OCI-LY1 (cell line): ENCODE data around the gene NEMP1.

ENCODE experiments used
- H2AFZ ChIP-seq: fragments of 200-600 bp; sonication (generic), shearing (Covaris generic); 2 replicates; pipeline ENCODE4 v1.6.0; 2014; ENCODE audit warnings: antibody characterized with exemption, mild to moderate bottlenecking, low read length
- H3F3A ChIP-seq: fragments of 200-600 bp; sonication (generic), shearing (Covaris generic); 2 replicates; pipeline ENCODE4 v1.6.0; 2014; ENCODE audit warnings: mild to moderate bottlenecking, antibody characterized with exemption, low read length, moderate library complexity; ENCODE audit not compliant: insufficient read depth
- H3K27ac ChIP-seq: fragments of 200-600 bp; sonication (generic); 2 replicates; pipeline ENCODE4 v1.5.1; 2014; ENCODE audit warnings: low read length, mixed run types, mild to moderate bottlenecking, low read depth; ENCODE audit not compliant: poor library complexity, severe bottlenecking
- H3K27me3 ChIP-seq: fragments of 200-600 bp; sonication (generic); 2 replicates; pipeline ENCODE4 v1.6.0; 2014; ENCODE audit warnings: antibody characterized with exemption, mild to moderate bottlenecking, low read length, moderate library complexity; ENCODE audit not compliant: insufficient read depth
- H3K36me3 ChIP-seq: fragments of 200-600 bp; sonication (generic); 2 replicates; pipeline ENCODE4 v1.6.1; 2014; ENCODE audit warnings: mild to moderate bottlenecking, antibody characterized with exemption, low read length, moderate library complexity, mixed read lengths; ENCODE audit not compliant: insufficient read depth
- H3K4me1 ChIP-seq: fragments of 200-600 bp; sonication (generic); 2 replicates; pipeline ENCODE4 v1.5.1; 2014; ENCODE audit warnings: mild to moderate bottlenecking, low read length, moderate library complexity; ENCODE audit not compliant: insufficient read depth, severe bottlenecking
- H3K4me2 ChIP-seq: fragments of 200-600 bp; sonication (generic), shearing (Covaris generic); 2 replicates; pipeline ENCODE4 v1.6.1; 2014; ENCODE audit warnings: low read length
- H3K4me3 ChIP-seq: fragments of 200-600 bp; sonication (generic); 2 replicates; pipeline ENCODE4 v1.5.1; 2014; ENCODE audit warnings: low read length, low read depth, mild to moderate bottlenecking, mixed read lengths; ENCODE audit not compliant: poor library complexity, severe bottlenecking
- H3K79me2 ChIP-seq: fragments of 200-600 bp; shearing (Covaris generic); 2 replicates; pipeline ENCODE4 v1.6.1; 2016; ENCODE audit warnings: mixed run types, low read length, mixed read lengths; ENCODE audit not compliant: insufficient read depth
- H3K9ac ChIP-seq: fragments of 200-600 bp; sonication (generic), shearing (Covaris generic); 2 replicates; pipeline ENCODE4 v1.6.1; 2014; ENCODE audit warnings: mild to moderate bottlenecking, low read length, mixed read lengths
- H3K9me2 ChIP-seq: fragments of 200-600 bp; sonication (generic), shearing (Covaris generic); 2 replicates; pipeline ENCODE4 v1.6.1; 2014; ENCODE audit warnings: low read depth, mild to moderate bottlenecking, low read length, mixed read lengths
- H3K9me3 ChIP-seq: fragments of 200-600 bp; shearing (Covaris generic); 2 replicates; pipeline ENCODE4 v1.6.1; 2014; ENCODE audit warnings: low read length, mixed read lengths
- H4K20me1 ChIP-seq: fragments of 200-600 bp; sonication (generic), shearing (Covaris generic); 2 replicates; pipeline ENCODE4 v1.6.0; 2016; ENCODE audit warnings: mild to moderate bottlenecking, low read length; ENCODE audit not compliant: insufficient read depth
- EZH2 ChIP-seq: fragments of 200-600 bp; sonication (generic), shearing (Covaris generic); IDR thresholded peaks from 2 replicates; pipeline ENCODE4 v1.8.0; 2017; ENCODE audit warnings: borderline replicate concordance, mixed run types, mild to moderate bottlenecking, antibody characterized with exemption, low read length, moderate library complexity, mixed read lengths
- TF ChIP-seq, protein P1 (sequence below): fragments of 200-600 bp; sonication (generic), shearing (Covaris generic); IDR thresholded peaks from 2 replicates; pipeline ENCODE4 v1.5.1; 2017; ENCODE audit warnings: mild to moderate bottlenecking, antibody characterized with exemption, low read length, moderate library complexity, mixed read lengths

Gene NEMP1

DNA sequence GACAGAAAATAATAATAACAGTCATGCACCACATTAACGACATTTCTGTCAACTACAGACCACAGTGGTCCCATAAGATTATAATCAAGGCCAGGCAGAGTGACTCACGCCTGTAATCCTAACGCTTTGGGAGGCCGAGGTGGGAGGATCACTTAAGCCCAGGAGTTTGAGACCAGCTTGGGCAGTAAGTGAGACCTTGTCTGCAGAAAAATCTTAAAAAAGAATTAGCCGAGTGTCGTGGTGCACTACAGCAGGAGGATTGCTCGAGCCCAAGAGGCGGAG is 18.9 kb upstream of the NEMP1 start:
- no peaks in the 10 kb centered on the region for H3K9me2 ChIP-seq
- H4K20me1 ChIP-seq: no peaks in the 10 kb centered on the region
- no peaks in the 10 kb centered on the region for H3F3A ChIP-seq
- peaks cover 66% of the 10 kb centered on the region; the same call in 1 of the 2 replicates for H3K36me3 ChIP-seq
- H3K79me2 ChIP-seq: no peaks in the 10 kb centered on the region
- H3K4me1 ChIP-seq: peaks cover 14% of the 10 kb centered on the region
- no peak overlapping the region for H3K4me2 ChIP-seq
- H2AFZ ChIP-seq: no peak overlapping the region
- TF ChIP-seq, protein P1, sequence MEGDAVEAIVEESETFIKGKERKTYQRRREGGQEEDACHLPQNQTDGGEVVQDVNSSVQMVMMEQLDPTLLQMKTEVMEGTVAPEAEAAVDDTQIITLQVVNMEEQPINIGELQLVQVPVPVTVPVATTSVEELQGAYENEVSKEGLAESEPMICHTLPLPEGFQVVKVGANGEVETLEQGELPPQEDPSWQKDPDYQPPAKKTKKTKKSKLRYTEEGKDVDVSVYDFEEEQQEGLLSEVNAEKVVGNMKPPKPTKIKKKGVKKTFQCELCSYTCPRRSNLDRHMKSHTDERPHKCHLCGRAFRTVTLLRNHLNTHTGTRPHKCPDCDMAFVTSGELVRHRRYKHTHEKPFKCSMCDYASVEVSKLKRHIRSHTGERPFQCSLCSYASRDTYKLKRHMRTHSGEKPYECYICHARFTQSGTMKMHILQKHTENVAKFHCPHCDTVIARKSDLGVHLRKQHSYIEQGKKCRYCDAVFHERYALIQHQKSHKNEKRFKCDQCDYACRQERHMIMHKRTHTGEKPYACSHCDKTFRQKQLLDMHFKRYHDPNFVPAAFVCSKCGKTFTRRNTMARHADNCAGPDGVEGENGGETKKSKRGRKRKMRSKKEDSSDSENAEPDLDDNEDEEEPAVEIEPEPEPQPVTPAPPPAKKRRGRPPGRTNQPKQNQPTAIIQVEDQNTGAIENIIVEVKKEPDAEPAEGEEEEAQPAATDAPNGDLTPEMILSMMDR: no peak
- no peak for TF ChIP-seq EZH2
- no peak overlapping the region for H3K4me3 ChIP-seq
- no peak overlapping the region for H3K9ac ChIP-seq
- no peak overlapping the region for H3K27ac ChIP-seq
- no peaks in the 10 kb centered on the region for H3K9me3 ChIP-seq
- H3K27me3 ChIP-seq: no peaks in the 10 kb centered on the region

DNA sequence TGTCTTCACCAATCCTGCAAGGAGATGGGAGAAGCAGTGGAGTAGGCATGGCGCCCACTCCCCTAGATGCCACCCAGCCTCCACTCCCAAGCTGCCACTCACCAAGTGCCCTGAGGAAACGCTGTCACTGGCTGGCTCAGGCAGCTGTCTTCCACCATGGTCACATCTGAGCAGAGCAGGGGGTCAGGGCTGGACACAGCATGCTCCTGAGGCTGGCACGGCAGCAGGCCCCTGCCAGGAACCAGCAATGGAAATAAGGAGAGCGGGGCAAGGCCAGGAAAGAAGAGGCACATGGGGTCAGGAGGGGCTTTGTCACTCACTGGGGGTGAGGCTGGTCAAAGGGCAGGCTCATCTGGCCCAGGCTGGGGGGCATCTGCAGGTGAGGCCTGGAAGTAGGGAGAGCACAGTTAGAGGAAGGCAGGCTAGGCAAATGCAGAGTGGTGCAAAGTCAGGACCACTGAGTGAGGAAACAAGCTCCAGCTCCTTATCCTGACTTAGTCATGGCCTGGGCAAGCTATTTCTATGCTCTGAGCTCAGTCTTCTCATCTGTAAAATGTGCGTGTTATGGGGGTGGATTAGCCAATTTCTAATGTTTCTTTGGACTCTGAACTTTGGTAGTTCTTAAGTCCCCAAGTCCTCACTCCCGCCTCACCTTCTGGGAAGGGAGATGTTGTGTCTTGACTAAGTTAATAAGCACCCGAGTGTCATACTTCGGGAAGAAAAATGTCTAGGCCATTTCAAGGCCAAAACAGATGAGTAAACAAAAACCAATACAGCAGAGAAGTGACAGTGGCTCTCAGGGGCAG is 18.4 kb upstream of the NEMP1 start:
- peaks cover 14% of the 10 kb centered on the region for H3K4me1 ChIP-seq
- H3K9ac ChIP-seq: no peak overlapping the region
- H3K4me3 ChIP-seq: no peak overlapping the region
- TF ChIP-seq, protein P1: no peak
- TF ChIP-seq EZH2: no peak
- no peak overlapping the region for H2AFZ ChIP-seq
- no peaks in the 10 kb centered on the region for H3K9me2 ChIP-seq
- no peak overlapping the region for H3K4me2 ChIP-seq
- H3K9me3 ChIP-seq: no peaks in the 10 kb centered on the region
- H3K36me3 ChIP-seq: peaks cover 60% of the 10 kb centered on the region; the same call in 1 of the 2 replicates
- H4K20me1 ChIP-seq: no peaks in the 10 kb centered on the region
- no peaks in the 10 kb centered on the region for H3K27me3 ChIP-seq
- H3K79me2 ChIP-seq: no peaks in the 10 kb centered on the region
- no peaks in the 10 kb centered on the region for H3F3A ChIP-seq
- no peak overlapping the region for H3K27ac ChIP-seq

DNA sequence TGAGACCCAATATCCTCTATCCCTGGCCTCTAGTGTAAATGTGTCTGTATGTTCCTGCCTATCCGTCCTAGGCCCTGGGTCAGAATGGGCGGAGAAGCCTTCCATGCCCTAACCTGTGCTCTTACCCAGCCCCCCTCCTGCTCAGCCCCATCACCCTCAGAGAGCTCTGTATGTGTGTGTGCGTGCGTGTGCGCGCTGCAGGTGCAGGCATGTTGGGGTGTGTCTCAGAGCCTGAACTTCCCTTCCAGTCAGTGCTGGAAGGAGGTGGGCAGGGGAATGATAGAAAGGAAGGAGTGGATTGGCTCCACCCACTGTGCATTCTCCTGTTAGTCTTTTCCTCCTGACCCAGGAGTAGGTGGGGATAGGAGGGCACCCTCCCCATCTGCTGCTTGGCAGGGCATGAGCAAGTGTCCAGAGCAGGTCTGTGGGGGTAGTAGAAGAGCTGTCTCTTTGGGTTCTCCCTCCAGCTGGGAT is 17.5 kb upstream of the NEMP1 start:
- H2AFZ ChIP-seq: no peak overlapping the region
- H3K4me2 ChIP-seq: no peak overlapping the region
- H3F3A ChIP-seq: no peaks in the 10 kb centered on the region
- no peaks in the 10 kb centered on the region for H3K9me3 ChIP-seq
- H3K27ac ChIP-seq: no peak overlapping the region
- no peak overlapping the region for H3K4me3 ChIP-seq
- H3K4me1 ChIP-seq: peaks cover 14% of the 10 kb centered on the region
- H4K20me1 ChIP-seq: no peaks in the 10 kb centered on the region
- H3K9ac ChIP-seq: no peak overlapping the region
- TF ChIP-seq, protein P1: no peak
- no peak for TF ChIP-seq EZH2
- no peaks in the 10 kb centered on the region for H3K27me3 ChIP-seq
- peaks cover 57% of the 10 kb centered on the region; the same call in 1 of the 2 replicates for H3K36me3 ChIP-seq
- no peaks in the 10 kb centered on the region for H3K9me2 ChIP-seq
- H3K79me2 ChIP-seq: no peaks in the 10 kb centered on the region
